ENCODE measurements around the gene GPR153. TPM values are rescaled to one million over a fixed set of nuclear protein-coding genes. Genes with fewer than 3 reads are reported as not detected.

The GPR153 gene
- total RNA-seq, 1 donor from 2014 or later = 25.0 TPM

DNA sequence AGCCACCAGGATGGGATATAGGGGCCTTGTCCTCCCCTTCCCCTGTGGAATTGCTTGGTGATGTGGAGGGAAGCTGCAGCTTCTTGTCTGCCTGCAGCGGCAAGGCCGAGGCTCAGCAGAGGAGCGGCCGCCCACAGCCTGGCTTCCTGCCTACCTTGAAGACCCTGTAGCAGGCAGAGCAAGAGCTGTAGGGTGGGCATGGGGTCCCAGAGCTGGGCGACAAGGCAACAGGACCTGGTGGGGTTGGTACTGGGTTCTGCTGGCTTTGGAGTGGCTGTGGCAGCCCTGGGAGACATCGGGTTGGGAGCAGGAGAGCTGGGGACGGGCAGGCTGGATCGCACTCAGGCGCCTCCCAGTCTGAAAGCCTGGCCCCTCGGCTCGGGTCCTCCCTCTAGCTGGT, 5.7 kb upstream of the GPR153 start:
- Mint-ChIP-seq H3K4me1 (peaks cover 54% of the 10 kb centered on the region), H3K4me3 (no peak overlapping the region)
- TF ChIP-seq, protein P1, sequence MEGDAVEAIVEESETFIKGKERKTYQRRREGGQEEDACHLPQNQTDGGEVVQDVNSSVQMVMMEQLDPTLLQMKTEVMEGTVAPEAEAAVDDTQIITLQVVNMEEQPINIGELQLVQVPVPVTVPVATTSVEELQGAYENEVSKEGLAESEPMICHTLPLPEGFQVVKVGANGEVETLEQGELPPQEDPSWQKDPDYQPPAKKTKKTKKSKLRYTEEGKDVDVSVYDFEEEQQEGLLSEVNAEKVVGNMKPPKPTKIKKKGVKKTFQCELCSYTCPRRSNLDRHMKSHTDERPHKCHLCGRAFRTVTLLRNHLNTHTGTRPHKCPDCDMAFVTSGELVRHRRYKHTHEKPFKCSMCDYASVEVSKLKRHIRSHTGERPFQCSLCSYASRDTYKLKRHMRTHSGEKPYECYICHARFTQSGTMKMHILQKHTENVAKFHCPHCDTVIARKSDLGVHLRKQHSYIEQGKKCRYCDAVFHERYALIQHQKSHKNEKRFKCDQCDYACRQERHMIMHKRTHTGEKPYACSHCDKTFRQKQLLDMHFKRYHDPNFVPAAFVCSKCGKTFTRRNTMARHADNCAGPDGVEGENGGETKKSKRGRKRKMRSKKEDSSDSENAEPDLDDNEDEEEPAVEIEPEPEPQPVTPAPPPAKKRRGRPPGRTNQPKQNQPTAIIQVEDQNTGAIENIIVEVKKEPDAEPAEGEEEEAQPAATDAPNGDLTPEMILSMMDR (IDR thresholded peaks at IDR 0.05; ENCODE audit: unreplicated experiment) = no peak

DNA sequence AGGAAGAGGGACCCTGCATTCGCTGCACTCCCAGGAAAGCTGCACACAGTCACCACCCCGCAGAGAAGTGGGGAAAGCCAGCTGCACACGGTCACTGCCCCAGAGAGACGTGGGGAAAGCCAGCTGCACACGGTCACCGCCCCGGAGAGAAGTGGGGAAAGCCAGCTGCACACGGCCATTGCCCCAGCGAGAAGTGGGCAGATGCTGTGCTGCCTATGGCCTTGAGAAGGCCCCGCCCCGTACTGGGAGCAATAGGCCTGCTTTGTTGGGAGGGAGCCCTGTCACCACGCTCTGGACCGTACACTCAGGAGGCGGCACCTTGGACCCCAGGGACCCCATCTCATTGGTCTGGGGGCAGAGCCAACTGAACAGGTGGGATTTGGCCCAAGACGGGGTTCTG, 4.3 kb upstream of the GPR153 start:
- Mint-ChIP-seq H3K36me3 (no peaks in the 10 kb centered on the region), H3K9me3 (no peaks in the 10 kb centered on the region)

More for the DNA sequence above, 5.7 kb upstream of the GPR153 start:
- Mint-ChIP-seq H3K9me3 (no peaks in the 10 kb centered on the region), H3K36me3 (no peaks in the 10 kb centered on the region), H3K27me3 (ENCODE audit: low read depth) (peaks cover 4% of the 10 kb centered on the region), H3K27ac (no peak overlapping the region)
- no peak for DNase-seq (ENCODE audit: low spot score in 2 of 2, unreplicated experiment in 2 of 2)

DNA sequence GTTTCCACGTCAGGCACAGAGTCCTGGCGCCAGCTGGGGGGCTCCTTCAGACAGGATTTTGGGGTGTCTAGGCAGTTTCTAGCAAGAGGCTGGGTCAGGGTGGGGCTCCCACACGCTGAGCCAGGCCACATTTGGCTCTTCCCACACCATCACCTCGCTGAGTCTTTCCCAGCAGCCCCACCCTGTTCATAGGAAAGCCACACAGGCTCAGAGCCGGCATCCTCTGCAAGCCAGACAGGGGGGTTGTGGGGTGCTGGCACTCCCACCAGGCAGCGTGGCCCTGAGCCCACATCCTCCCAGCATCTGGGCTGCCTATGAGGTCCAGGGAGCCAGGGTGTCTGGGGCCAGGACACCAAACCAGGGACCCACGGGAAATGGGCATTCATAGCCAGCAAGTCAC, 2.8 kb upstream of the GPR153 start:
- no peaks in the 10 kb centered on the region for H3K9me3 Mint-ChIP-seq
- DNase-seq (ENCODE audit: low spot score in 2 of 2, unreplicated experiment in 2 of 2) = no peak
- H3K4me3 Mint-ChIP-seq = no peak overlapping the region
- H3K4me1 Mint-ChIP-seq = peaks cover 25% of the 10 kb centered on the region
- peaks cover 19% of the 10 kb centered on the region for H3K27me3 Mint-ChIP-seq (ENCODE audit: low read depth)
- no peak overlapping the region for H3K27ac Mint-ChIP-seq
- no peaks in the 10 kb centered on the region for H3K36me3 Mint-ChIP-seq
- TF ChIP-seq, protein P1 (IDR thresholded peaks at IDR 0.05; ENCODE audit: unreplicated experiment) = no peak

More for the DNA sequence above, 4.3 kb upstream of the GPR153 start:
- no peak for DNase-seq (ENCODE audit: low spot score in 2 of 2, unreplicated experiment in 2 of 2)
- no peak overlapping the region for H3K27ac Mint-ChIP-seq
- peaks cover 7% of the 10 kb centered on the region for H3K27me3 Mint-ChIP-seq (ENCODE audit: low read depth)
- H3K4me3 Mint-ChIP-seq = no peak overlapping the region
- H3K4me1 Mint-ChIP-seq = peaks cover 40% of the 10 kb centered on the region
- TF ChIP-seq, protein P1 (IDR thresholded peaks at IDR 0.05; ENCODE audit: unreplicated experiment) = no peak

DNA sequence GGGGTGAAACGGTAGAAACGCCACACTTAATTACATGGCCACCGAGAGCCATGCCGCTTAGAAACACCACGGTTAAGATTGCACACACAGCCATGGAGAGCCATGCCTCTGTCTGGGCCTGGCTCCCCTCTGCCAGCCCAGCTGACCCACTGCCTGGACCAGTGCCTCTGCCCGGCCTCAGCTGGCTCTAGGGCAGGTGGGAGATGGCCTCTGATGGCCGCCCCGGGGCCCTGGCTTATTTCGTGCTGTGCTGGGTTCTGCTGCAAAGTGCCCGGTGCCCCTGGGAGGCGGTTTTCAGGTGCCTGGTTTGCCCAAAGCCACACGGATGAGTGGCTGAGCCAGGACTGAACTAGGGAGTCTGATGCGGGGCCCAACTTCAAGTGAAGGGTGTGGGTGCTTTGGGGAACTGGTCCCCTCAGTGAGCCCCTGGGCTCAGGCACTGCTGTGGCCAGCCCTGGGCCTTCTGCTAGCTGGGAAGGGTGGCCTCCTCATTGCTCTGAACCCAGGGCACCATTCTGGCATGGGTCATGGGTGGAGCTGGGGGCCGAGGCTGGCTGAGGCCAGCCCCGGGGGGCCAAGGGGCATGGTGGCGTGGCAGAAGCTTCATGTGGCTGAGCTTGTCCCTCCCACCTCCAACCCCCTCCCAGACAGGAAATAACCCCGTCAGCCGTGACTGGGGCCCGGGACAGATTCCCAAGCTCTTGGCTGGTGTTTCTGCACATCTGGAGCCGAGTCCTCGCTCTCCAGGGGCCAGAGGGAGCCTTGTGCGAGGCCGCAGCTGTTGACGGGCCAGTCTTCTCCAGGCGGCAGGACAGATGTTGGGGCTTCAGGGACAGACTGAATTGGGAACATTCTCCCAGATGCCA, 1.9 kb upstream of the GPR153 start:
- Mint-ChIP-seq H3K4me3 (no peak overlapping the region), H3K27me3 (ENCODE audit: low read depth) (peaks cover 28% of the 10 kb centered on the region), H3K27ac (peak overlapping the region; percentile 50), H3K36me3 (no peaks in the 10 kb centered on the region), H3K9me3 (no peaks in the 10 kb centered on the region), H3K4me1 (peaks cover 16% of the 10 kb centered on the region)
- no peak for DNase-seq (ENCODE audit: low spot score in 2 of 2, unreplicated experiment in 2 of 2)
- TF ChIP-seq, protein P1 (IDR thresholded peaks at IDR 0.05; ENCODE audit: unreplicated experiment) = no peak

DNA sequence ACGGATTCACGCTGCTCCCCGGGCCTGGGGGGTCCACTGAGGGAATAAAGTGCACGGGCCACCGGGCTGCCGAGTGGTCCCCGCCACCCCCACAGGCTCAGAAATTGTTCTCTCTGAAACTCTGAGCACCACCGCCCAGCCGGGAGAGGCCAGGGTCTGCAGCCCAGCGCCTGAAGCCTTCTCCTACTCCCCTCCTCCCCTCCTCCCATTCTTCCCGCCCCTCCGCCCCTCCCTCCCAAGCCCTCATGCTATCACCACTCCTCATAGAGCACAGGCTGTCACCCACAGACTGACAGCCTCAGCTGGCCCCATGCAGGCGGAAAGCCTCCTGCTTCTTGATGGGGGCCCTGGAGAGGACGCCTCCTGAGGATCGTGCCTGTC, 707 bp upstream of the GPR153 start:
- no peak for DNase-seq (ENCODE audit: low spot score in 2 of 2, unreplicated experiment in 2 of 2)
- Mint-ChIP-seq H3K36me3 (no peaks in the 10 kb centered on the region), H3K27ac (peak overlapping the region; percentile 39), H3K4me3 (peak overlapping the region; percentile 65), H3K9me3 (no peaks in the 10 kb centered on the region), H3K27me3 (ENCODE audit: low read depth) (peaks cover 39% of the 10 kb centered on the region), H3K4me1 (peaks cover 8% of the 10 kb centered on the region)
- TF ChIP-seq, protein P1 (IDR thresholded peaks at IDR 0.05; ENCODE audit: unreplicated experiment) = no peak
